Upper lobe of left lung (tissue), 4 donors: ENCODE results near the gene CDKAL1.

Experiments used
- POLR2AphosphoS5 ChIP-seq, 2 donors: sonication (generic); formaldehyde crosslinking; IDR thresholded peaks; one replicate each; pipeline ENCODE4 v1.5.1; 2017; ENCODE audit warnings: antibody characterized with exemption in 2 of 2
- TF ChIP-seq, protein P1 (sequence below), 6 experiments: fragments of 450-650 bp in 4 of 6; fragments of 200-600 bp in 2 of 6; sonication (generic) in 2 of 6; IDR thresholded peaks; one replicate each; pipeline ENCODE4 v1.5.1; 2016 to 2019; ENCODE audit warnings: antibody characterized with exemption in 6 of 6

DNA sequence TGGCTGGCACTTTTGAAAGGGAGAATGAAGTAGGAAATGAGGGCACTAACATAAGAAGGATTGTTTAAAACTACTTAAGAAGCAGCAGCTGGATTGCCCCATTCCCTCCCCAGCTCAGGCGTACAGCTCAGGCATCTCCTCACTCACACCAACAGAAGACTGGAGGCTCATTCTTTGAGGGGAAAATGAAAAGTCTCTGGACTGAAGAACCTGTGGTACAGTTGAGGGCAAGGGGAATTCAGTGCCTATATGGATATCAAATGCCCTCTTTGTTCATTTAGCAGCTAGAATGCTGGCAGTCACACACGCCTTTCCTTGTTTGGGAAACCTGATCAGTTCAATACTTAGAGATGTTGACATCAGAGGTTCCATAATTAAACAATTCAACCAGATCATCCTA lies 557.2 kb downstream of the CDKAL1 start:
- TF ChIP-seq, protein P1, sequence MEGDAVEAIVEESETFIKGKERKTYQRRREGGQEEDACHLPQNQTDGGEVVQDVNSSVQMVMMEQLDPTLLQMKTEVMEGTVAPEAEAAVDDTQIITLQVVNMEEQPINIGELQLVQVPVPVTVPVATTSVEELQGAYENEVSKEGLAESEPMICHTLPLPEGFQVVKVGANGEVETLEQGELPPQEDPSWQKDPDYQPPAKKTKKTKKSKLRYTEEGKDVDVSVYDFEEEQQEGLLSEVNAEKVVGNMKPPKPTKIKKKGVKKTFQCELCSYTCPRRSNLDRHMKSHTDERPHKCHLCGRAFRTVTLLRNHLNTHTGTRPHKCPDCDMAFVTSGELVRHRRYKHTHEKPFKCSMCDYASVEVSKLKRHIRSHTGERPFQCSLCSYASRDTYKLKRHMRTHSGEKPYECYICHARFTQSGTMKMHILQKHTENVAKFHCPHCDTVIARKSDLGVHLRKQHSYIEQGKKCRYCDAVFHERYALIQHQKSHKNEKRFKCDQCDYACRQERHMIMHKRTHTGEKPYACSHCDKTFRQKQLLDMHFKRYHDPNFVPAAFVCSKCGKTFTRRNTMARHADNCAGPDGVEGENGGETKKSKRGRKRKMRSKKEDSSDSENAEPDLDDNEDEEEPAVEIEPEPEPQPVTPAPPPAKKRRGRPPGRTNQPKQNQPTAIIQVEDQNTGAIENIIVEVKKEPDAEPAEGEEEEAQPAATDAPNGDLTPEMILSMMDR (IDR thresholded peaks at IDR 0.05) = no peak
- TF ChIP-seq POLR2AphosphoS5 (IDR thresholded peaks at IDR 0.05) = no peak
